NCI-H345 (cell line): ENCODE data around the gene TMEM209.
"Not testable (repeated sequence)": the region's sequence is repeated elsewhere in the genome, so short reads cannot be mapped to it uniquely, and the experiment has no call there.

Experiments
- DNase-seq: peaks from one replicate; lab custom pipeline; 2025; lab: John Stamatoyannopoulos, UW

The TMEM209 gene

DNA sequence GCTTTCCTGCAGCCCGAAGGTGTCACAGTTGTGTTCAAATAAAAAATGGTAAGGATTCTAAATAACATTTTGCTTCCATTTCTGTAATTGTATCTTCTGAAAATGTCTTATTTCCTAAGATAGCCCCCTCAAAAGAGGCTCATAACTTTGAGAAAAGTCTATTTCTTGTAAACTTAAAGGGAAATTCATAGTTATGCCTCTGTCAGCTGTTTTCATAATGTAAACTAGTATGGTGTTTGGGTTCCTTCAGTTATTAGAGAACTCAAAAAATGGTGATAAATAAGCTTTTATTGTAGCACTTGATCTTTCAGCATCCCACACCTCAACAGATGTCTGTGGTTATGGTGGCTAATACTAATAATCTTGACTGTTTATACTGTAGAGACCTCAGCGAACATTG is 77.8 kb downstream of the TMEM209 start:
- no peak for DNase-seq

DNA sequence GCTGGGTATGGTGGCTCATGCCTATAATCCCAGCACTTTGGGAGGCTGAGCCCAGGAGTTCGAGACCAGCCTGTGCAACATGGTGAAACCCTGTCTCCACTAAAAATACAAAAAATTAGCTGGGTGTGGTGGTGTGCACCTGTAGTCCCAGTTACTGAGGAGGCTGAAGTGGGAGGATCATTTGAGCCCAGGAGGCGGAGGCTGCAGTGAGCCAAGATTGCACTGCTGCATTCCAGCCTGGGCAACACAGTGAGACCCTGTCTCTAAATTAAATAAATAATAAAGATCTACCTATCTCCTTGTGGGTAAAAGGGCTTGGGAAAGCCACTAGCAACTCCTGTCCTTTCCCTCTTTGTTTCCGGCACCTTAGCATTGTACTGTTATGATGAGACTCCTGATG is 78.4 kb downstream of the TMEM209 start:
- not testable (repeated sequence) for DNase-seq

GRCh38 chr7:130124711-130125110 is 80.5 kb downstream of the TMEM209 start:
- no peak for DNase-seq

DNA sequence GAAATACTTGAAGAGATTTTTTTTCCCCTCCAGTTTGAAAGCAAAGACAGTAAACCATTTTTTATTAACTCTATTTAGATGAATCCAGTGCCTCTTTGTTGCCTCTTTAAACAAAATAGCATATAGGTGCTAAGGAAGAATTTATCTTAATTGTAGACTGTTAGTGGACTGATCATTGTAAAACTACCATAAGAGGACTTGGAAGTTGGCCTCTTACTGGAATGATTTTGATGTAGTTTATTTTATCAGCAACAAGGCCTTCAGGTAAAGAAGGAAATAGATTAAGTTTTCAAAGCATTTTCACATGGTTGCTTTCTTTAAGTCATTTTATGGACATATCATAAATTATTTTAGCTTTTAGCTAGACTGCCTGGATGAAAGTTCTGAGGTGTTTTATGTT is 81.7 kb downstream of the TMEM209 start:
- no peak for DNase-seq

GRCh38 chr7:130118801-130119200 is 86.4 kb downstream of the TMEM209 start:
- DNase-seq, result no peak

GRCh38 chr7:130118294-130118693 is 86.9 kb downstream of the TMEM209 start:
- no peak for DNase-seq

DNA sequence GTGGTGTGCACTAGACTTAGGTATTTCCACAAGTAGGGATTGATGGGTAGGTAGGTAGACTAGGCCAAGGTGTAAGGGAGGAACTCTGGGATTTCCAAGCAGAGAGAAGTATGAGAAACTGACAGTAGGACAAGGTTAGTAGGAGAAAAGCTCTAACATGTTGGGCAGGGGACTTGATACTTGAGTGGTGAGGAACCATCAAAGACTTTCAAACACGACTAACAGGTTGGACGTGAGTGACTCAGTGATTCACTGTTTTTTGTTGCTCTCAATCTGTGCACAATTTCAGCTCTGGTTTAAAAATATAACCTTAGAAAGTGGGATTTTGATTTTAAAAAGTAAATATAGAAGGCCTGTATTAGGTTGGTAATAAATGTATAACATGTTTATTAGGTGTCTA is 90.4 kb downstream of the TMEM209 start:
- no peak for DNase-seq
